SK-N-SH treated with all-trans-retinoic acid at 6 μM for 48 hours (cell line): Measurements from ENCODE around the gene TDO2.

Experiments
- ATAC-seq: fragments of 200-7000 bp; cut with Tn5 transposase; 3 replicates; pipeline ENCODE4 v1.9.1; 2020; ENCODE audit warnings: mild to moderate bottlenecking, moderate library complexity
- ARNTL ChIP-seq: fragments of 450-650 bp; formaldehyde crosslinking; IDR thresholded peaks from 2 replicates; pipeline ENCODE4 v1.5.0; 2020; ENCODE audit warnings: low read depth, mild to moderate bottlenecking, moderate library complexity, borderline replicate concordance
- BACH2 ChIP-seq: fragments of 250-450 bp; sonication (Bioruptor Pico); IDR thresholded peaks from 2 replicates; pipeline ENCODE4 v1.9.0; 2021; ENCODE audit warnings: mild to moderate bottlenecking, borderline replicate concordance
- CSDC2 ChIP-seq: fragments of 250-450 bp; sonication (Bioruptor Pico); IDR thresholded peaks from 2 replicates; pipeline ENCODE4 v1.5.0; 2020; ENCODE audit warnings: mild to moderate bottlenecking, moderate library complexity
- ESRRG ChIP-seq: fragments of 250-450 bp; sonication (Bioruptor Pico); IDR thresholded peaks from 2 replicates; pipeline ENCODE4 v1.6.1; 2021; ENCODE audit warnings: mild to moderate bottlenecking
- GLIS3 ChIP-seq: fragments of 250-450 bp; sonication (Bioruptor Pico); IDR thresholded peaks from 2 replicates; pipeline ENCODE4 v1.5.0; 2020; ENCODE audit warnings: mild to moderate bottlenecking, moderate library complexity
- ISL1 ChIP-seq: fragments of 250-450 bp; sonication (Bioruptor Pico); IDR thresholded peaks from 2 replicates; pipeline ENCODE4 v2.1.2; 2022; ENCODE audit warnings: mild to moderate bottlenecking, moderate library complexity
- OSR1 ChIP-seq: fragments of 250-450 bp; sonication (Bioruptor Pico); IDR thresholded peaks from 2 replicates; pipeline ENCODE4 v1.8.0; 2022; ENCODE audit warnings: moderate library complexity, mild to moderate bottlenecking, inconsistent platforms
- PPARA ChIP-seq: fragments of 250-450 bp; sonication (Bioruptor Pico); IDR thresholded peaks from 2 replicates; pipeline ENCODE4 v1.5.0; 2020; ENCODE audit warnings: mild to moderate bottlenecking, borderline replicate concordance
- RARB ChIP-seq: fragments of 250-450 bp; sonication (Bioruptor Pico); IDR thresholded peaks from 2 replicates; pipeline ENCODE4 v1.8.0; 2021; ENCODE audit warnings: mild to moderate bottlenecking, moderate library complexity
- SNAI2 ChIP-seq: fragments of 250-450 bp; sonication (Bioruptor Pico); IDR thresholded peaks from 2 replicates; pipeline ENCODE4 v1.5.0; 2020; ENCODE audit warnings: mild to moderate bottlenecking, moderate library complexity
- TCF4 ChIP-seq: fragments of 250-450 bp; sonication (Bioruptor Pico); IDR thresholded peaks from 2 replicates; pipeline ENCODE4 v1.8.0; 2021; ENCODE audit warnings: mild to moderate bottlenecking, moderate library complexity, borderline replicate concordance
- TOX ChIP-seq: fragments of 250-450 bp; sonication (Bioruptor Pico); IDR thresholded peaks from 2 replicates; pipeline ENCODE4 v1.8.0; 2021; ENCODE audit warnings: mild to moderate bottlenecking, moderate library complexity, borderline replicate concordance
- ZC3H10 ChIP-seq: fragments of 250-450 bp; sonication (Bioruptor Pico); IDR thresholded peaks from 2 replicates; pipeline ENCODE4 v1.5.1; 2021; ENCODE audit warnings: mild to moderate bottlenecking, moderate library complexity
- ZFP3 ChIP-seq: fragments of 250-450 bp; sonication (Bioruptor Pico); IDR thresholded peaks from 2 replicates; pipeline ENCODE4 v1.5.0; 2020; ENCODE audit warnings: mild to moderate bottlenecking, moderate library complexity
- ZFP30 ChIP-seq: fragments of 450-650 bp; formaldehyde crosslinking; IDR thresholded peaks from 2 replicates; pipeline ENCODE4 v1.5.0; 2022; ENCODE audit warnings: mild to moderate bottlenecking, moderate library complexity
- ZNF565 ChIP-seq: fragments of 450-650 bp; formaldehyde crosslinking; conservative IDR thresholded peaks from 2 replicates; pipeline ENCODE4 v1.5.0; 2020; ENCODE audit warnings: low read depth, mild to moderate bottlenecking, moderate library complexity
- ZNF70 ChIP-seq: fragments of 450-650 bp; formaldehyde crosslinking; IDR thresholded peaks from 2 replicates; pipeline ENCODE4 v1.5.0; 2020; ENCODE audit warnings: mild to moderate bottlenecking, moderate library complexity
- ZNF8 ChIP-seq: fragments of 450-650 bp; formaldehyde crosslinking; IDR thresholded peaks from 2 replicates; pipeline ENCODE4 v1.5.0; 2020; ENCODE audit warnings: mild to moderate bottlenecking, moderate library complexity
- TF ChIP-seq, protein P1 (sequence below): fragments of 250-450 bp; sonication (Bioruptor Pico); IDR thresholded peaks from 2 replicates; pipeline ENCODE4 v1.8.0; 2020; ENCODE audit warnings: mild to moderate bottlenecking, moderate library complexity, borderline replicate concordance
- TF ChIP-seq, protein P2 (sequence below): fragments of 250-450 bp; sonication (Bioruptor Pico); IDR thresholded peaks from 2 replicates; pipeline ENCODE4 v1.5.0; 2020; ENCODE audit warnings: mild to moderate bottlenecking, moderate library complexity
- TF ChIP-seq, protein P3 (sequence below): fragments of 250-450 bp; sonication (Bioruptor Pico); IDR thresholded peaks from 2 replicates; pipeline ENCODE4 v1.5.1; 2020; ENCODE audit warnings: low read depth, mild to moderate bottlenecking, moderate library complexity
- TF ChIP-seq, protein P4 (sequence below): fragments of 250-450 bp; sonication (Bioruptor Pico); IDR thresholded peaks from 2 replicates; pipeline ENCODE4 v1.5.1; 2021; ENCODE audit warnings: mild to moderate bottlenecking, moderate library complexity
- TF ChIP-seq, protein P5 (sequence below): fragments of 250-450 bp; sonication (Bioruptor Pico); IDR thresholded peaks from 2 replicates; pipeline ENCODE4 v1.8.0; 2021; ENCODE audit warnings: low read depth, mild to moderate bottlenecking, moderate library complexity, borderline replicate concordance

Gene TDO2

DNA sequence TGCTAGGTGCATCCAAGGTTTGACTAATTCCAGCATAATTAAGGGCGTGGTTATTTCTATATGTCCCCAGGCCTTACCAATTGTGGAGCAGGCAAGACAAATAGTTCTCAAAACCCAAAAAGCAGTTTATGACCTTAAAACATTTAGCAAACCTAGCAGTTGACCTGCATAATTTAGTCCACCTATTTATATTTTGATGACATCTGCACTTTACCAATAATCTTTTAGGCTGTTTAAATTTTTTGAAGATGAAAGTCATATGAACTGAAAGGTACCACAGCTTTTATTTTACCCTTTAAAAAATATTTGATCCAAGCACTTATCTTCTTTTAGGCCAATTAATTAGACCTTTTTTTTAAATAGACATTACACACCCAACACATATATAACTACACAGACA, 27.6 kb upstream of the TDO2 start:
- no peak for ATAC-seq
- TF ChIP-seq ARNTL (CRISPR knock-in tag) (no peak), PPARA (CRISPR knock-in tag) (no peak)

DNA sequence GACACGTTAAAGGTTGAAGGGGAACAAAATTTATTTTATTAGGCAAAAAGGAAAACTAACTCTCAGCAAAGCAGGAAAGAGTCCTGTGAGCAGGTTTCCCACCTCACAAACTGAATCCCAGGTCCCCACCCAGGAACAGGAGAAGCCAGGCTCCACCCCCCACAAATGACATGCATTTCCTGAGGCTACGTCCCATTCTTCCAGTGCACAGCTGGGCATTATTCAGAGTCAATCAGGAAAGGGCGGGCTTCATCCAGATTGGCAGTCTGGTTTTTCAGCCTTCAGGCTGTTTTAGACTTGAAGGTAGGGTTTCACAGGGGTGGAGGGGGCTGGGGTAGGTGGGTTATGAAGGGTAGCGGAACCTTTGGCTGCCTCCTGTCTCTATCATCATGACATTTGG, 25.5 kb upstream of the TDO2 start:
- TF ChIP-seq SNAI2 (no peak), ZNF70 (no peak), PPARA (CRISPR knock-in tag) (no peak), ZNF565 (CRISPR knock-in tag) (no peak), CSDC2 (CRISPR knock-in tag) (no peak), ZFP30 (CRISPR knock-in tag) (no peak), OSR1 (CRISPR knock-in tag) (no peak), BACH2 (CRISPR knock-in tag) (no peak), TOX (CRISPR knock-in tag) (no peak), TCF4 (CRISPR knock-in tag) (no peak), ZC3H10 (no peak)
- TF ChIP-seq, protein P1, sequence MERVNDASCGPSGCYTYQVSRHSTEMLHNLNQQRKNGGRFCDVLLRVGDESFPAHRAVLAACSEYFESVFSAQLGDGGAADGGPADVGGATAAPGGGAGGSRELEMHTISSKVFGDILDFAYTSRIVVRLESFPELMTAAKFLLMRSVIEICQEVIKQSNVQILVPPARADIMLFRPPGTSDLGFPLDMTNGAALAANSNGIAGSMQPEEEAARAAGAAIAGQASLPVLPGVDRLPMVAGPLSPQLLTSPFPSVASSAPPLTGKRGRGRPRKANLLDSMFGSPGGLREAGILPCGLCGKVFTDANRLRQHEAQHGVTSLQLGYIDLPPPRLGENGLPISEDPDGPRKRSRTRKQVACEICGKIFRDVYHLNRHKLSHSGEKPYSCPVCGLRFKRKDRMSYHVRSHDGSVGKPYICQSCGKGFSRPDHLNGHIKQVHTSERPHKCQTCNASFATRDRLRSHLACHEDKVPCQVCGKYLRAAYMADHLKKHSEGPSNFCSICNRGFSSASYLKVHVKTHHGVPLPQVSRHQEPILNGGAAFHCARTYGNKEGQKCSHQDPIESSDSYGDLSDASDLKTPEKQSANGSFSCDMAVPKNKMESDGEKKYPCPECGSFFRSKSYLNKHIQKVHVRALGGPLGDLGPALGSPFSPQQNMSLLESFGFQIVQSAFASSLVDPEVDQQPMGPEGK (CRISPR knock-in tag), result no peak
- TF ChIP-seq, protein P2, sequence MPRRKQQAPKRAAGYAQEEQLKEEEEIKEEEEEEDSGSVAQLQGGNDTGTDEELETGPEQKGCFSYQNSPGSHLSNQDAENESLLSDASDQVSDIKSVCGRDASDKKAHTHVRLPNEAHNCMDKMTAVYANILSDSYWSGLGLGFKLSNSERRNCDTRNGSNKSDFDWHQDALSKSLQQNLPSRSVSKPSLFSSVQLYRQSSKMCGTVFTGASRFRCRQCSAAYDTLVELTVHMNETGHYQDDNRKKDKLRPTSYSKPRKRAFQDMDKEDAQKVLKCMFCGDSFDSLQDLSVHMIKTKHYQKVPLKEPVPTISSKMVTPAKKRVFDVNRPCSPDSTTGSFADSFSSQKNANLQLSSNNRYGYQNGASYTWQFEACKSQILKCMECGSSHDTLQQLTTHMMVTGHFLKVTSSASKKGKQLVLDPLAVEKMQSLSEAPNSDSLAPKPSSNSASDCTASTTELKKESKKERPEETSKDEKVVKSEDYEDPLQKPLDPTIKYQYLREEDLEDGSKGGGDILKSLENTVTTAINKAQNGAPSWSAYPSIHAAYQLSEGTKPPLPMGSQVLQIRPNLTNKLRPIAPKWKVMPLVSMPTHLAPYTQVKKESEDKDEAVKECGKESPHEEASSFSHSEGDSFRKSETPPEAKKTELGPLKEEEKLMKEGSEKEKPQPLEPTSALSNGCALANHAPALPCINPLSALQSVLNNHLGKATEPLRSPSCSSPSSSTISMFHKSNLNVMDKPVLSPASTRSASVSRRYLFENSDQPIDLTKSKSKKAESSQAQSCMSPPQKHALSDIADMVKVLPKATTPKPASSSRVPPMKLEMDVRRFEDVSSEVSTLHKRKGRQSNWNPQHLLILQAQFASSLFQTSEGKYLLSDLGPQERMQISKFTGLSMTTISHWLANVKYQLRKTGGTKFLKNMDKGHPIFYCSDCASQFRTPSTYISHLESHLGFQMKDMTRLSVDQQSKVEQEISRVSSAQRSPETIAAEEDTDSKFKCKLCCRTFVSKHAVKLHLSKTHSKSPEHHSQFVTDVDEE (CRISPR knock-in tag), result no peak
- TF ChIP-seq, protein P3, sequence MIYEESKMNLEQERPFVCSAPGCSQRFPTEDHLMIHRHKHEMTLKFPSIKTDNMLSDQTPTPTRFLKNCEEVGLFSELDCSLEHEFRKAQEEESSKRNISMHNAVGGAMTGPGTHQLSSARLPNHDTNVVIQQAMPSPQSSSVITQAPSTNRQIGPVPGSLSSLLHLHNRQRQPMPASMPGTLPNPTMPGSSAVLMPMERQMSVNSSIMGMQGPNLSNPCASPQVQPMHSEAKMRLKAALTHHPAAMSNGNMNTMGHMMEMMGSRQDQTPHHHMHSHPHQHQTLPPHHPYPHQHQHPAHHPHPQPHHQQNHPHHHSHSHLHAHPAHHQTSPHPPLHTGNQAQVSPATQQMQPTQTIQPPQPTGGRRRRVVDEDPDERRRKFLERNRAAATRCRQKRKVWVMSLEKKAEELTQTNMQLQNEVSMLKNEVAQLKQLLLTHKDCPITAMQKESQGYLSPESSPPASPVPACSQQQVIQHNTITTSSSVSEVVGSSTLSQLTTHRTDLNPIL (CRISPR knock-in tag), result no peak
- no peak for ATAC-seq

DNA sequence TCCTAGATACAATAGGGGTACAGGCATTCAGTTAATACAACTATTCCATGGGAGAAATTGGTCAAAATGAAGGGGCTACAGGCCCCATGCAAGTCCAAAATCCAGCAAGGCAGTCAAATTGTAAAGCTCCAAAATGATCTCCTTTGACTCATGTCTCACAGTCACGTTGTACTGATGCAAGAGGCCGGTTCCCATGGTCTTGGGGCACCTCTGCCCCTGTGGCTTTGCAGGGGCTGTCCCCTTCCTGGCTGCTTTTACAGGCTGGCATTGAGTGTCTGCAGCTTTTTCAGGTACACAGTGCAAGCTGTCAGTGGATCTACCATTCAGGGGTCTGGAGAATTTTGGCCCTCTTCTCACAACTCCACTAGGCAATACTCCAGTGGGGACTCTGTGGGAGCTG, 24.9 kb upstream of the TDO2 start:
- no peak for ATAC-seq
- TF ChIP-seq RARB (CRISPR knock-in tag), result no peak
- TF ChIP-seq ISL1 (CRISPR knock-in tag), result no peak
- TF ChIP-seq, protein P4, sequence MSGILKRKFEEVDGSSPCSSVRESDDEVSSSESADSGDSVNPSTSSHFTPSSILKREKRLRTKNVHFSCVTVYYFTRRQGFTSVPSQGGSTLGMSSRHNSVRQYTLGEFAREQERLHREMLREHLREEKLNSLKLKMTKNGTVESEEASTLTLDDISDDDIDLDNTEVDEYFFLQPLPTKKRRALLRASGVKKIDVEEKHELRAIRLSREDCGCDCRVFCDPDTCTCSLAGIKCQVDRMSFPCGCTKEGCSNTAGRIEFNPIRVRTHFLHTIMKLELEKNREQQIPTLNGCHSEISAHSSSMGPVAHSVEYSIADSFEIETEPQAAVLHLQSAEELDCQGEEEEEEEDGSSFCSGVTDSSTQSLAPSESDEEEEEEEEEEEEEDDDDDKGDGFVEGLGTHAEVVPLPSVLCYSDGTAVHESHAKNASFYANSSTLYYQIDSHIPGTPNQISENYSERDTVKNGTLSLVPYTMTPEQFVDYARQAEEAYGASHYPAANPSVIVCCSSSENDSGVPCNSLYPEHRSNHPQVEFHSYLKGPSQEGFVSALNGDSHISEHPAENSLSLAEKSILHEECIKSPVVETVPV, result no peak
- no peak for TF ChIP-seq ZNF565 (CRISPR knock-in tag)
- no peak for TF ChIP-seq TOX (CRISPR knock-in tag)
- TF ChIP-seq, protein P3 (CRISPR knock-in tag), result no peak
- TF ChIP-seq ESRRG (CRISPR knock-in tag), result no peak
- no peak for TF ChIP-seq TCF4 (CRISPR knock-in tag)
- no peak for TF ChIP-seq ARNTL (CRISPR knock-in tag)
- no peak for TF ChIP-seq ZFP3 (CRISPR knock-in tag)
- TF ChIP-seq ZNF8 (CRISPR knock-in tag), result no peak
- TF ChIP-seq, protein P5, sequence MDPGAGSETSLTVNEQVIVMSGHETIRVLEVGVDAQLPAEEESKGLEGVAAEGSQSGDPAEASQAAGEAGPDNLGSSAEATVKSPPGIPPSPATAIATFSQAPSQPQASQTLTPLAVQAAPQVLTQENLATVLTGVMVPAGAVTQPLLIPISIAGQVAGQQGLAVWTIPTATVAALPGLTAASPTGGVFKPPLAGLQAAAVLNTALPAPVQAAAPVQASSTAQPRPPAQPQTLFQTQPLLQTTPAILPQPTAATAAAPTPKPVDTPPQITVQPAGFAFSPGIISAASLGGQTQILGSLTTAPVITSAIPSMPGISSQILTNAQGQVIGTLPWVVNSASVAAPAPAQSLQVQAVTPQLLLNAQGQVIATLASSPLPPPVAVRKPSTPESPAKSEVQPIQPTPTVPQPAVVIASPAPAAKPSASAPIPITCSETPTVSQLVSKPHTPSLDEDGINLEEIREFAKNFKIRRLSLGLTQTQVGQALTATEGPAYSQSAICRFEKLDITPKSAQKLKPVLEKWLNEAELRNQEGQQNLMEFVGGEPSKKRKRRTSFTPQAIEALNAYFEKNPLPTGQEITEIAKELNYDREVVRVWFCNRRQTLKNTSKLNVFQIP (CRISPR knock-in tag), result no peak
- TF ChIP-seq, protein P1 (CRISPR knock-in tag), result no peak
- no peak for TF ChIP-seq OSR1 (CRISPR knock-in tag)
- no peak for TF ChIP-seq ZNF70
- no peak for TF ChIP-seq ZC3H10
- no peak for TF ChIP-seq GLIS3 (CRISPR knock-in tag)
- TF ChIP-seq ZFP30 (CRISPR knock-in tag), result no peak
